Peyer's patch (tissue), 4 donors: Measurements from ENCODE around the gene CRKL. TPM values are rescaled to one million over a fixed set of nuclear protein-coding genes. Genes with fewer than 3 reads are reported as not detected.

Experiments
- DNase-seq, 3 donors: peaks; one replicate each; pipeline ENCODE4 v3.0.0-alpha.2; 2017 to 2019
- H3K27ac ChIP-seq, 4 donors: fragments of 200-600 bp; sonication (generic); one replicate each; pipeline ENCODE4 v1.5.1; 2016 to 2019
- H3K27me3 ChIP-seq, 2 donors: fragments of 200-600 bp; sonication (generic); one replicate each; pipeline ENCODE4 v1.5.1; 2019
- H3K36me3 ChIP-seq, 3 donors: fragments of 200-600 bp; sonication (generic); one replicate each; pipeline ENCODE4 v1.5.1; 2016 to 2019
- H3K4me1 ChIP-seq, 4 donors: fragments of 200-600 bp; sonication (generic); one replicate each; pipeline ENCODE4 v1.5.1; 2016 to 2019
- H3K4me3 ChIP-seq, 4 donors: fragments of 200-600 bp; sonication (generic); 1 replicate in 3 of 4; 2 replicates in 1 of 4; pipeline ENCODE4 v1.5.1; 2016 to 2019; ENCODE audit warnings: mild to moderate bottlenecking in 1 of 4
- H3K9me3 ChIP-seq, 4 donors: fragments of 200-600 bp; sonication (generic); one replicate each; pipeline ENCODE4 v1.5.1; 2016 to 2019; ENCODE audit warnings: mild to moderate bottlenecking in 1 of 4
- CTCF ChIP-seq, 6 experiments: fragments of 450-650 bp in 4 of 6; fragments of 200-600 bp in 2 of 6; sonication (generic) in 1 of 6; IDR thresholded peaks; one replicate each; pipeline ENCODE4 v1.5.1; 2017 to 2019; ENCODE audit warnings: antibody characterized with exemption in 6 of 6, mild to moderate bottlenecking in 3 of 6, moderate library complexity in 1 of 6
- POLR2A ChIP-seq, 2 donors: fragments of 450-650 bp; IDR thresholded peaks; one replicate each; pipeline ENCODE4 v1.5.1; 2017; ENCODE audit warnings: antibody characterized with exemption in 2 of 2, mild to moderate bottlenecking in 2 of 2, moderate library complexity in 2 of 2
- total RNA-seq, 4 donors: library from RNA; depleted of rRNA; stranded (reverse); fragments of >200 nt; gene quantifications; one replicate each; pipeline ENCODE4 v1.1.0, GENCODE V29; 2016

Gene CRKL
- total RNA-seq, 4 donors from 2014 or later, result 39.6 to 58.8 (median 58.2) TPM

- Histone ChIP-seq H3K4me1 (no peaks in the 10 kb centered on the region), H3K9me3 (no peaks in the 10 kb centered on the region), H3K27ac (no peak overlapping the region), H3K4me3 (no peak overlapping the region), H3K36me3 (peaks cover 0 to 73% (median 0%) of the 10 kb centered on the region in 3 donors), H3K27me3 (no peaks in the 10 kb centered on the region)
- DNase-seq, result no peak
- TF ChIP-seq POLR2A (IDR thresholded peaks at IDR 0.05) (no peak), CTCF (IDR thresholded peaks at IDR 0.05) (no peak)
These were observed 73.3 kb downstream of the CRKL start for GRCh38 chr22:20990184-20991180.

GRCh38 chr22:20991252-20992055 lies 74.2 kb downstream of the CRKL start:
- TF ChIP-seq POLR2A (IDR thresholded peaks at IDR 0.05) (no peak), CTCF (IDR thresholded peaks at IDR 0.05) (no peak)
- Histone ChIP-seq H3K9me3 (no peaks in the 10 kb centered on the region), H3K27me3 (no peaks in the 10 kb centered on the region), H3K4me1 (no peaks in the 10 kb centered on the region), H3K36me3 (peaks cover 0 to 73% (median 0%) of the 10 kb centered on the region in 3 donors), H3K4me3 (no peak overlapping the region), H3K27ac (no peak overlapping the region)
- DNase-seq, result no peak

GRCh38 chr22:20992056-20992442 lies 74.8 kb downstream of the CRKL start:
- TF ChIP-seq POLR2A (IDR thresholded peaks at IDR 0.05) (no peak), CTCF (IDR thresholded peaks at IDR 0.05) (no peak)
- Histone ChIP-seq H3K36me3 (peaks cover 0 to 74% (median 0%) of the 10 kb centered on the region in 3 donors), H3K9me3 (no peaks in the 10 kb centered on the region), H3K27me3 (no peaks in the 10 kb centered on the region), H3K4me1 (no peaks in the 10 kb centered on the region), H3K27ac (no peak overlapping the region), H3K4me3 (no peak overlapping the region)
- DNase-seq, result no peak

GRCh38 chr22:20992456-20993303 lies 75.5 kb downstream of the CRKL start:
- Histone ChIP-seq H3K27me3 (no peaks in the 10 kb centered on the region), H3K9me3 (no peaks in the 10 kb centered on the region), H3K4me1 (no peaks in the 10 kb centered on the region), H3K27ac (no peak overlapping the region), H3K36me3 (peaks cover 0 to 73% (median 0%) of the 10 kb centered on the region in 3 donors), H3K4me3 (no peak overlapping the region)
- DNase-seq, result no peak
- TF ChIP-seq CTCF (IDR thresholded peaks at IDR 0.05) (no peak), POLR2A (IDR thresholded peaks at IDR 0.05) (no peak)
